NT2/D1 (cell line): ENCODE data around the gene ITGA4.

Source experiments
- DNase-seq: peaks from one replicate; pipeline ENCODE4 v3.0.0-alpha.2; 2011; ENCODE audit warnings: low read depth, low spot score
- H3K27me3 ChIP-seq: 2 replicates; pipeline ENCODE4 v1.6.0; 2011; ENCODE audit warnings: mild to moderate bottlenecking; ENCODE audit not compliant: insufficient read length, insufficient read depth
- H3K36me3 ChIP-seq: 2 replicates; pipeline ENCODE4 v1.6.1; 2011; ENCODE audit warnings: mild to moderate bottlenecking, low read length, mixed read lengths; ENCODE audit not compliant: insufficient read depth, insufficient read length
- H3K4me1 ChIP-seq: 2 replicates; pipeline ENCODE4 v1.5.1; 2011; ENCODE audit not compliant: insufficient read depth, insufficient read length
- H3K4me3 ChIP-seq: 2 replicates; pipeline ENCODE4 v1.5.1; 2011; ENCODE audit warnings: low read depth; ENCODE audit not compliant: insufficient read length
- H3K9ac ChIP-seq: 2 replicates; pipeline ENCODE4 v1.6.0; 2011; ENCODE audit warnings: low read depth; ENCODE audit not compliant: insufficient read length
- H3K9me3 ChIP-seq: 2 replicates; pipeline ENCODE4 v1.5.1; 2011; ENCODE audit warnings: mild to moderate bottlenecking, low read length; ENCODE audit not compliant: insufficient read depth
- SUZ12 ChIP-seq: IDR thresholded peaks from 2 replicates; pipeline ENCODE4 v1.6.1; 2011; ENCODE audit not compliant: insufficient read length, insufficient read depth; ENCODE audit errors: extremely low read depth
- YY1 ChIP-seq: IDR thresholded peaks from 2 replicates; pipeline ENCODE4 v1.6.1; 2011; ENCODE audit not compliant: insufficient read length, insufficient read depth
- ZNF274 ChIP-seq: IDR thresholded peaks from 2 replicates; pipeline ENCODE4 v1.6.1; 2011; ENCODE audit warnings: mild to moderate bottlenecking, low read depth, low read length

Gene ITGA4

GRCh38 chr2:181426672-181427071 lies 30.5 kb upstream of the ITGA4 start:
- H3K9ac ChIP-seq, result no peak overlapping the region
- no peak for DNase-seq
- H3K4me1 ChIP-seq, result no peaks in the 10 kb centered on the region
- TF ChIP-seq SUZ12, result no peak
- no peak for TF ChIP-seq ZNF274
- no peak for TF ChIP-seq YY1
- peaks cover 35% of the 10 kb centered on the region for H3K27me3 ChIP-seq
- H3K9me3 ChIP-seq, result no peaks in the 10 kb centered on the region; the same call in 1 of the 2 replicates
- no peaks in the 10 kb centered on the region for H3K36me3 ChIP-seq
- no peak overlapping the region for H3K4me3 ChIP-seq

- H3K4me1 ChIP-seq, result no peaks in the 10 kb centered on the region
- no peaks in the 10 kb centered on the region for H3K36me3 ChIP-seq
- no peak for DNase-seq
- TF ChIP-seq SUZ12, result no peak
- no peak for TF ChIP-seq ZNF274
- TF ChIP-seq YY1, result no peak
- H3K27me3 ChIP-seq, result peaks cover 22% of the 10 kb centered on the region
- H3K4me3 ChIP-seq, result no peak overlapping the region
- no peak overlapping the region for H3K9ac ChIP-seq
- no peaks in the 10 kb centered on the region; the same call in 1 of the 2 replicates for H3K9me3 ChIP-seq
These were observed 26.6 kb upstream of the ITGA4 start for GRCh38 chr2:181430406-181431118.

GRCh38 chr2:181431674-181432073 lies 25.5 kb upstream of the ITGA4 start:
- Histone ChIP-seq H3K9ac (no peak overlapping the region), H3K36me3 (no peaks in the 10 kb centered on the region), H3K9me3 (no peaks in the 10 kb centered on the region), H3K27me3 (peaks cover 16% of the 10 kb centered on the region), H3K4me3 (no peak overlapping the region), H3K4me1 (no peaks in the 10 kb centered on the region)
- DNase-seq, result no peak
- TF ChIP-seq YY1, result no peak
- TF ChIP-seq SUZ12, result no peak
- no peak for TF ChIP-seq ZNF274

- no peaks in the 10 kb centered on the region for H3K36me3 ChIP-seq
- no peaks in the 10 kb centered on the region for H3K27me3 ChIP-seq
- no peak overlapping the region for H3K9ac ChIP-seq
- no peaks in the 10 kb centered on the region for H3K9me3 ChIP-seq
- no peaks in the 10 kb centered on the region for H3K4me1 ChIP-seq
- no peak for TF ChIP-seq ZNF274
- no peak for TF ChIP-seq SUZ12
- no peak for TF ChIP-seq YY1
- DNase-seq, result no peak
- H3K4me3 ChIP-seq, result no peak overlapping the region
These were observed 18.9 kb upstream of the ITGA4 start for GRCh38 chr2:181438261-181438660.

GRCh38 chr2:181440344-181440743 lies 16.8 kb upstream of the ITGA4 start:
- Histone ChIP-seq H3K9ac (no peak overlapping the region), H3K4me1 (no peaks in the 10 kb centered on the region), H3K9me3 (no peaks in the 10 kb centered on the region), H3K36me3 (no peaks in the 10 kb centered on the region), H3K4me3 (no peak overlapping the region), H3K27me3 (no peaks in the 10 kb centered on the region)
- TF ChIP-seq YY1 (no peak), ZNF274 (no peak), SUZ12 (no peak)
- no peak for DNase-seq

- H3K27me3 ChIP-seq, result no peaks in the 10 kb centered on the region
- TF ChIP-seq ZNF274 (no peak), YY1 (no peak), SUZ12 (no peak)
- H3K4me3 ChIP-seq, result no peak overlapping the region
- no peak for DNase-seq
- no peaks in the 10 kb centered on the region for H3K36me3 ChIP-seq
- no peaks in the 10 kb centered on the region for H3K9me3 ChIP-seq
- H3K4me1 ChIP-seq, result no peaks in the 10 kb centered on the region
- H3K9ac ChIP-seq, result no peak overlapping the region
These were observed 16.3 kb upstream of the ITGA4 start for GRCh38 chr2:181440919-181441318.

GRCh38 chr2:181441670-181442069 lies 15.5 kb upstream of the ITGA4 start:
- H3K36me3 ChIP-seq, result no peaks in the 10 kb centered on the region
- no peak for DNase-seq
- H3K9ac ChIP-seq, result no peak overlapping the region
- no peak overlapping the region for H3K4me3 ChIP-seq
- H3K9me3 ChIP-seq, result no peaks in the 10 kb centered on the region
- H3K4me1 ChIP-seq, result no peaks in the 10 kb centered on the region
- TF ChIP-seq YY1 (no peak), ZNF274 (no peak), SUZ12 (no peak)
- H3K27me3 ChIP-seq, result no peaks in the 10 kb centered on the region
